GM11168 (cell line): ENCODE data around the gene TMC4.
"Not testable (repeated sequence)": the region's sequence is repeated elsewhere in the genome, so short reads cannot be mapped to it uniquely, and the experiment has no call there.

Experiments
- in situ Hi-C: fragments of 300-500 bp; cut with MboI; formaldehyde crosslinking; loops from one replicate; pipeline ENCODE4 v1.12.0; 2022; ENCODE audit warnings: low sequenced_read_pairs; ENCODE audit not compliant: unreplicated experiment

The TMC4 gene

GRCh38 chr19:54204767-54205468, 32.0 kb upstream of the TMC4 start:
- in situ Hi-C loops: no loop called here

GRCh38 chr19:54203151-54203611, 30.2 kb upstream of the TMC4 start:
- in situ Hi-C loops: no loop called here

- in situ Hi-C loops: no loop called here
Observed at GRCh38 chr19:54201980-54202379, 29.0 kb upstream of the TMC4 start.

- in situ Hi-C loops: no loop called here
Observed at GRCh38 chr19:54201172-54201701, 28.3 kb upstream of the TMC4 start.

- in situ Hi-C loops: no loop called here
Observed at GRCh38 chr19:54199401-54199800, 26.4 kb upstream of the TMC4 start.

GRCh38 chr19:54197121-54197520, 24.2 kb upstream of the TMC4 start:
- in situ Hi-C loops: no loop called here

GRCh38 chr19:54196536-54196935, 23.6 kb upstream of the TMC4 start:
- in situ Hi-C loops: no loop called here

DNA sequence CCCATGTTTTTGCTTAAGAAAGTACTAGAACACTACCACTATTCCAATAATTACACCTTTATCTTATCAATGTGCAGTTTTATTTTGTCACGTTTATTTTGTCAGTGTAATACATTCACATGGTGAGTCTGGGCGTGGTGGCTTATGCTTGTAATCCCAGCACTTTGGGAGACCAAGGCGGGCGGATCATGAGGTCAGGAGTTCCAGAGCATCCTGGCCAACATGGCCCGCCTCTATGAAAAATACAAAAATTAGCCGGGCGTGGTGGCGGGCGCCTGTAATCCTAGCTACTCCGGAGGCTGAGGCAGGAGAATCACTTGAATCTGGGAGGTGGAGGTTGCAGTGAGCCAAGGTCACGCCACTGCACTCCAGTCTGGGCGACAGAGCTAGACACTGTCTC, 21.5 kb upstream of the TMC4 start:
- in situ Hi-C loops: not testable (repeated sequence)

DNA sequence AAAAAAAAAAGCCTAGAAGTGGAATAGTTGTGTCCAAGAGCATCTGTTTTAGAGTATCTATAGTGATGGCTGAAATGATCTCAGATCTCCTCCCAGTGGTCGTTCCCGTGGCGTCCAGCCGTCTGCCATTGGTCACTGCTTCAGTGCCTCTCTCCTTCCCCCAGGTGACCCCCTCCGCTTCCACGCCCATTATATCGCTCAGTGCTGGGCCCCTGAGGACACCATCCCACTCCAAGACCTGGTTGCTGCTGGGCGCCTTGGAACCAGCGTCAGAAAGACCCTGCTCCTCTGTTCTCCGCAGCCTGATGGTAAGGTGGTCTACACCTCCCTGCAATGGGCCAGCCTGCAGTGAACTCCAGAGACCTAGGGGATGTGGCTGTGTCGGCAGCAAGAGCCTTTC, 20.1 kb upstream of the TMC4 start:
- in situ Hi-C loops: no loop called here

DNA sequence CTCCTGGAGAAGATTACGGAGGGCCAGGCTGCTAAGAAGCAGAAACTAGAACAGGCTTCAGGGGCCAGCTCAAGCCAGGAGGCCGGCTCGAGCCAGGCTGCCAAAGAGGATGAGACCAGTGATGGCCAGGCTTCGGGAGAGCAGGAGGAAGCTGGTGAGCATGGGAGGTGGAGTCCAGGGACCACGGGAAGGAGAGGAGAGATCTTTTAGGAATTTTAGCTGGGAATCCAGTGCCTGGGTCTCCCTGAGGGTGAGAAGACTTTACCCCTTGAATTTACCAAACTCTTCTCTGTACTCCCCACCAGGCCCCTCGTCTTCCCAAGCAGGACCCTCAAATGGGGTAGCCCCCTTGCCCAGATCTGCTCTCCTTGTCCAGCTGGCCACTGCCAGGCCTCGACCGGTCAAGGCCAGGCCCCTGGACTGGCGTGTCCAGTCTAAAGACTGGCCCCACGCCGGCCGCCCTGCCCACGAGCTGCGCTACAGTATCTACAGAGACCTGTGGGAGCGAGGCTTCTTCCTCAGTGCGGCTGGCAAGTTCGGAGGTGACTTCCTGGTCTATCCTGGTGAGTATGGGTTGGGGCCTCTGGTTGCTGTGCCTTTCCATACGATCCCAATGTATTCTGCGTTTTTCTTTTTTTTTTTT, 19.0 kb upstream of the TMC4 start:
- in situ Hi-C loops: no loop called here

GRCh38 chr19:54191011-54191810, 18.3 kb upstream of the TMC4 start, which contains the start of gene TSEN34:
TSEN34 (plus strand) TSS chr19:54191308; CDS start chr19:54191365, 57 bp downstream.
- in situ Hi-C loops: no loop called here

DNA sequence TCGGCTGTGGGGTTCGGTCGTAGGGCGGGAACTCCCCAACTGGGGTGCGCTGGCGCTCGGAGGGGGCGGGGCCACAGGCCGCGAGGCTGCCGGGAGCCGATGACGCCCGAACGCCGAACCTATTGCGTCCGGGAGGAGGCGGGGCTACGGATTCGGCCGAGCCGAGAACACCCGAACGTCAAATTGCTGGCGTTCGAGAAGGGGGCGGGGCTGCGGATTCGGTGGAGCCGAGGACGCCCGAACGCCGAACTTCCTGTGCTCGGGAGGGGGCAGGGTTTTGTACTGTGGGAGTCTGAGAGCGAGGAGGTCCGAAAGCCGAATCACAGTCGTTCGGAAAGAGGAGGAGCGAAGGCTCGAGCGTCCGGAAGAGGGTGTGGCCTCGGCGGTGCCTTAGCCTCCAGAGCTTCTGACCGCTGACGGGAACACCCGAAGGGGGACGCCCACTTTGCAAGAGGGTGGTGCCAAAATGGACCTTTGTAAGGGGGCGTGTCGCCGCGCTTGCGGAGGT, 17.6 kb upstream of the TMC4 start:
- in situ Hi-C loops: no loop called here

DNA sequence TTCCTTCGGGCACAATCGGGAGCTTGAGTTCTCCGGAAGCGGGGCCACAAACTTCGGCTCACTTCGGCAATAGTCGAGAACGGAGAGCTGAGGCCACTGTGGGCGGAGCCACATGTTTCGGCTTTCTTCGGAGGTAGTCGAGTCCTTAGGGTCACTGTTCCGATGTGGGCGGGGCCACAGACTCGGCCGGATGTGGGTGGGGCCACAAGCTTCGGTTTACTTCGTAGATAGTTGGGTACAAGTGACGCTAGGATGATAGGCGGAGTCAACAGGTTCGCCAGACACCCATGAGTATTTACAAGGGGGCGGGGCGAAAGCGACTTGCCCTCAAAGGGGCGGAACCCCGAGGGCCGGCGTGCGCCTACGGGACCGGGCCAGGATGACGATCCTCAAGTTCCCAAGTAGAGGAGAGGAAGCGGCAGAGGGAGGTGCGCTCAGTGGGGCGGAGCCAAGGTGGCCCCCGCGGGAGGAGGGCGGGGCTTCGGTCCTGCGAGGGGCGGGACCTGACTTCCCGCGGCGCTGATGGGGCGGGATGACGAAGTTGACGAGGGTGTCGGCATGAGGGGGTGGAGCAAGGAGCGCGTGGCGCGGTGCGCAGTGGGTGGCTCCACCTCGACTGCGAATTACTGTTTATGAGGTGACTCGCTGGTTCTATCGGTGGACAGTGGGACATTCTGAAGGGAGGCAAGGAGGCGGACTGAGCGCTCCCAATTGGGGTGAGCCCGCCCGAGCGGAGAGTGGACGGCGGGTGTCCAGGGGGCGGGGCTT, 17.0 kb upstream of the TMC4 start:
- in situ Hi-C loops: no loop called here

DNA sequence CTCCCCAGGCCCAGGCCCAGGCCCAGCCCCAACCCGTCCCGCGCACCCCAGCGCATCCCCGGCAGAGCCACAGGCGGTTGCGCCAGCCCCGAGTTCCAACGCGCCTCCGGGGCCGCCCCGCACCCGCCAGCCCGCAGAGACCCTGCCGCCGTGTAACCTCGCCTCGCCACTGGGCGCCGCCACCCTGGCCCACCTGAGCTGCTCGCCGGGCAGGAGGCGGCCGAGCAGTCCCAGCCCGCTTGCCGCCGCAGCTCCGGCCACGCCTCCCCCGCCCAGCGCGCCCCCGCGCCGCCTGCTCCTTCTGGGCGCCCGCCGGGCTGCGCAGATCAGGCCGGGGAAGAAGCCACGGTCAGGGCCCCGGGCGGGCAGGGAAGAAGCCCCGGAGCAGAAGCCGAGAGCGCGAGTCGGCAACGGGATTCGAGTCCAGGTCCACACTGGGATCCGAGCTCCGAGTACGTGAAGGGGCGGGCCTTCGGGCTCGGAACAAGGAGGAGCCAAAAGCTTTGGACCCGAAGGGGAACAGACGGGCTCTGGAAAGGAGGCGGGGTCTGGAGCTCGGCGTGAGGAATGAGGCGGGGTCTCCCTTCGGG, 16.3 kb upstream of the TMC4 start, which contains the start of gene MBOAT7:
Gene MBOAT7 (minus strand): TSS at position 436 of the 590 bp plus-strand sequence. CDS start 1,072 bp downstream, outside the sequence.
- in situ Hi-C loops: no loop called here

DNA sequence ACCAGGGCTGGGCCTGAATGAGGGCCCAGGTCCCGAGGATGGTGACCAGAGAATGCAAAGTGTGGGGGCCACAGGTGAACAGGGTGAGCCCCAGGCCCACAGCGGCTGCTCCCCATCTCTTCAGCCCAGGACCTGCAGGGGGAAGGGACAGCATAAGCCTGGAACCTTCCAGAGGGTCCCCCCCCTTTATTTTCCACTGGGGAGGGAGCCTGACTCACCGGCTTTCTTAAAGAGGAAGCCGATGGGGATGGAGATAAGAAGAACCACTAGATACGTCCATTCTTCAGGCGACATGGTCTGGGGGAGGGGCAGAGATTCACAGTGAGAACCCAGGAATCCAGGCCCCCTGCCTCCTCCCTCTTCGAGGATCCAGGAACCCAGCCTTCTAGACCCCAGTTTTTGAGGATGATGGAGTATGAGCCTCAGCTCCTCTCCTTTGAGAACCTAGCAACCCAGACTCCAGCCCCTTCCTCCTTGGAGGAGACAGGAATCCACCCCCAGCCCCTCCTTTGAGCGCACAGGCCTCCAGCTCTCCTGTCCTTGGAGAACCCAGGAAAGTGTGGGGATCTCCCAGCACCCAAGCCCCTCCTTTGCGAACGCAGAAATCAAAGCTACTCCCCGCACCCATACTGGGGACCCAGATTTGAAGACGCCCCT, 15.4 kb upstream of the TMC4 start:
- in situ Hi-C loops: no loop called here

GRCh38 chr19:54186934-54187381, 14.0 kb upstream of the TMC4 start:
- in situ Hi-C loops: no loop called here

DNA sequence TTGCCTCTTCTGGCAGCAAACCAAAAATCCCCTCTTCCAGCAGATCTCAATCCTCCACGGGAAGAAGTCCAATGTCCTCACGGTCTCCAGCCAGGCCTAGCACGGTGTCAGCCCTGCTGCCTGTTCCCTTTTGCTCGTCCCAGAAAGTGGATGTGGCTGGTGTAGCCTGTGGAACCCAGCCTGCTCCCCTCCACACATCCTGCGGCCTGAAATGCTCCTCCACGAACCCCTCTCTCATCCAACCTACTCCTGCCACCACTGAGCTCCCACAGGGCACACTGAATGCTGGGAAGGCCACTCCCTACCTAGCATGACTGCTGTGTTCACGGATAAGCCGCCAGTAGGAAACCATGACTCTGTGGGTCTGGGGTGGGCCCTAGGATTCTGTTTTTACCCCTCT, 13.4 kb upstream of the TMC4 start:
- in situ Hi-C loops: no loop called here

GRCh38 chr19:54183431-54183830, 10.5 kb upstream of the TMC4 start:
- in situ Hi-C loops: no loop called here

- in situ Hi-C loops: not testable (repeated sequence)
Observed at GRCh38 chr19:54181894-54182293, 8.9 kb upstream of the TMC4 start.
